ENCODE results near the gene HLA-DOB. TPM values are rescaled to one million over a fixed set of nuclear protein-coding genes. Genes with fewer than 3 reads are reported as not detected.
A peak's percentile ranks its signal among the peaks of the same experiment; 100 is the strongest.

Gene HLA-DOB
- total and polyA plus RNA-seq, 10 of the 15 experiments (the other 5 are each of a cell fraction or from before 2014, with no cell fraction given): 27.4 to 79.1 (median 37.0) TPM

GRCh38 chr6:32852844-32853540, 36.2 kb upstream of the HLA-DOB start (continued):
- TF ChIP-seq ZBTB40 (IDR thresholded peaks at IDR 0.05; ENCODE audit: borderline replicate concordance) (no peak), NFIC (IDR thresholded peaks at IDR 0.05; ENCODE audit: low read depth, low read length) (no peak; the same call in 1 of the 2 replicates), POLR2AphosphoS5 (IDR thresholded peaks at IDR 0.05; ENCODE audit: low read length) (no peak; the same call in 1 of the 2 replicates), LARP7 (IDR thresholded peaks at IDR 0.05) (peak; percentile 73), ZNF207 (IDR thresholded peaks at IDR 0.05; ENCODE audit: borderline replicate concordance) (0 out of 2 replicates have a peak, but pooled peaks have one; percentile 12), CREM (IDR thresholded peaks at IDR 0.05; ENCODE audit: low read depth) (0 out of 2 replicates have a peak, but pooled peaks have one; percentile 10), USF1 (IDR thresholded peaks at IDR 0.05; ENCODE audit: borderline replicate concordance, extremely low read length, insufficient read depth, low read depth, low read length) (no peak), STAT3 (IDR thresholded peaks at IDR 0.05; ENCODE audit: low read depth, low read length) (no peak), RBBP5 (conservative IDR thresholded peaks at IDR 0.05) (no peak), ATF3 (IDR thresholded peaks at IDR 0.05; ENCODE audit: borderline replicate concordance, extremely low read depth, low read depth, low read length) (no peak), PRDM15 (CRISPR knock-in tag; IDR thresholded peaks at IDR 0.05) (no peak), ZZZ3 (IDR thresholded peaks at IDR 0.05; ENCODE audit: control insufficient read depth, insufficient read length, low read depth) (no peak), GATAD2B (conservative IDR thresholded peaks at IDR 0.05; ENCODE audit: low read depth) (no peak; the same call in 1 of the 2 replicates), MTA2 (IDR thresholded peaks at IDR 0.05; ENCODE audit: low read depth) (no peak), RELB (IDR thresholded peaks at IDR 0.05; ENCODE audit: low read depth) (no peak), TARDBP (IDR thresholded peaks at IDR 0.05; ENCODE audit: borderline replicate concordance) (no peak), ASH2L (IDR thresholded peaks at IDR 0.05; ENCODE audit: borderline replicate concordance, low read depth) (no peak), RFX5 (IDR thresholded peaks at IDR 0.05; ENCODE audit: low read depth, low read length) (no peak)

Measured in GM12878 (cell line).